Measurements from ENCODE around the gene COL6A2. TPM values are rescaled to one million over a fixed set of nuclear protein-coding genes. Genes with fewer than 3 reads are reported as not detected.

The COL6A2 gene
- total RNA-seq, 1 experiment from 2014 or later: 129 TPM

DNA sequence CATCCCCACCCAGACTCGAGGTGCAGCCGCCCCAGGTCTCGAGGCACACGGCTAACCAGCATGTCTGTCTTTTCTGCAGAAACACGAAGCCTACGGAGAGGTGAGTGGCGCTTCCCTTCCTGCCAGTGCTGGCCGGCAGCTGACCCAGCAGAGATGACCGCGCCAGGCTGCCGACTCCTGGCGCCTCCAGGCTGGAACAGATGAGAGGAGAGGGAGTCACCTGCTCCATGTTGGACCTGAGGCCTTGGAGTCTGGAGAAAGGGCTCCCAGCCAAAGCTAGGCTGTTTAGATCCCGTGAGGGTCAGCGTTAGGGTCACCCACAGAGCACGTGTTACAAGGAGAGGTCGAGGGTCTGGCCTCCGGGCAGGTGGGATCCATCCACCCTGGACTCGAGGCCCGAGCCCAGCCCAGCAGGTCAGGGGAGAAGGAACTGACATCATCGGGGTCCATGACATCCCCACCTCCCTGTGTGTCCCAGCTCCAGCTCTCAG, 14.9 kb downstream of the COL6A2 start:
- Histone ChIP-seq H3K18ac (ENCODE audit: insufficient read length, low read depth, low read length) (no peak overlapping the region), H2BK120ac (ENCODE audit: low read depth, low read length, poor library complexity, severe bottlenecking) (no peak overlapping the region), H3K79me2 (ENCODE audit: insufficient read depth, low read length) (no peaks in the 10 kb centered on the region), H3K79me1 (ENCODE audit: insufficient read depth, low read depth, low read length, poor library complexity, severe bottlenecking) (no peaks in the 10 kb centered on the region), H3K4me2 (ENCODE audit: insufficient read depth, insufficient read length, low read length) (no peak overlapping the region), H4K91ac (ENCODE audit: insufficient read length, low read depth, low read length) (no peak overlapping the region), H3K27ac (ENCODE audit: insufficient read length, low read depth, low read length) (no peak overlapping the region), H3K9me3 (ENCODE audit: control insufficient read depth, low read depth, low read length) (no peaks in the 10 kb centered on the region), H3K14ac (ENCODE audit: insufficient read depth, low read length) (no peak overlapping the region; the same call in 1 of the 2 replicates), H4K5ac (ENCODE audit: insufficient read length, low read depth, low read length) (no peak overlapping the region), H3K27me3 (ENCODE audit: insufficient read depth, low read length) (no peaks in the 10 kb centered on the region), H3K23me2 (ENCODE audit: insufficient read length, low read depth, low read length, poor library complexity, severe bottlenecking) (no peaks in the 10 kb centered on the region), H3K23ac (ENCODE audit: insufficient read length, low read depth, low read length) (no peak overlapping the region), H2BK5ac (ENCODE audit: insufficient read length, low read length) (no peak overlapping the region), H2BK15ac (ENCODE audit: low read depth, low read length) (no peak overlapping the region), H4K8ac (replicated peaks; ENCODE audit: insufficient read length, low read depth, low read length) (no peak overlapping the region), H3K9ac (ENCODE audit: extremely low read depth, insufficient read length, low read length) (no peak overlapping the region), H2BK20ac (ENCODE audit: low read depth, low read length, poor library complexity, severe bottlenecking) (no peak overlapping the region), H2AFZ (ENCODE audit: low read length) (no peak overlapping the region), H3T11ph (ENCODE audit: low read length) (no peak overlapping the region), H2AK5ac (ENCODE audit: insufficient read length, low read length) (no peak overlapping the region), H3K4ac (ENCODE audit: low read depth, low read length) (no peak overlapping the region), H2BK12ac (ENCODE audit: insufficient read length, low read depth, low read length) (no peak overlapping the region), H4K20me1 (ENCODE audit: control insufficient read depth, insufficient read depth, insufficient read length) (no peaks in the 10 kb centered on the region), H3K4me1 (ENCODE audit: insufficient read depth, low read length) (no peaks in the 10 kb centered on the region), H3K56ac (ENCODE audit: insufficient read length, low read depth, low read length) (no peak overlapping the region)
- no CpG with 5 or more reads among the region's 20 CpGs for WGBS (ENCODE audit: extremely low coverage, insufficient read length, low lambda C conversion rate)
- Mint-ChIP-seq H3K4me3 (no peak overlapping the region), H3K36me3 (ENCODE audit: insufficient read depth in 1 of 3, low read depth in 3 of 3) (peaks cover 34 to 51% (median 43%) of the 10 kb centered on the region in 3 experiments), H3K27me3 (ENCODE audit: low read depth) (no peaks in the 10 kb centered on the region), H3K27ac (no peak overlapping the region; a peak in 2 of 7 replicates), H3K4me1 (peaks cover under 1 to 4% of the 10 kb centered on the region in 2 experiments), H3K9me3 (peaks cover 10 to 18% of the 10 kb centered on the region in 2 experiments)
- TF ChIP-seq, protein P1, sequence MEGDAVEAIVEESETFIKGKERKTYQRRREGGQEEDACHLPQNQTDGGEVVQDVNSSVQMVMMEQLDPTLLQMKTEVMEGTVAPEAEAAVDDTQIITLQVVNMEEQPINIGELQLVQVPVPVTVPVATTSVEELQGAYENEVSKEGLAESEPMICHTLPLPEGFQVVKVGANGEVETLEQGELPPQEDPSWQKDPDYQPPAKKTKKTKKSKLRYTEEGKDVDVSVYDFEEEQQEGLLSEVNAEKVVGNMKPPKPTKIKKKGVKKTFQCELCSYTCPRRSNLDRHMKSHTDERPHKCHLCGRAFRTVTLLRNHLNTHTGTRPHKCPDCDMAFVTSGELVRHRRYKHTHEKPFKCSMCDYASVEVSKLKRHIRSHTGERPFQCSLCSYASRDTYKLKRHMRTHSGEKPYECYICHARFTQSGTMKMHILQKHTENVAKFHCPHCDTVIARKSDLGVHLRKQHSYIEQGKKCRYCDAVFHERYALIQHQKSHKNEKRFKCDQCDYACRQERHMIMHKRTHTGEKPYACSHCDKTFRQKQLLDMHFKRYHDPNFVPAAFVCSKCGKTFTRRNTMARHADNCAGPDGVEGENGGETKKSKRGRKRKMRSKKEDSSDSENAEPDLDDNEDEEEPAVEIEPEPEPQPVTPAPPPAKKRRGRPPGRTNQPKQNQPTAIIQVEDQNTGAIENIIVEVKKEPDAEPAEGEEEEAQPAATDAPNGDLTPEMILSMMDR (conservative IDR thresholded peaks at IDR 0.05): no peak
- peak; percentile 20 for DNase-seq

All from H9 (cell line).